NCI-H128 (cell line): ENCODE results near the gene FAM135A.
"Not testable (repeated sequence)": the region's sequence is repeated elsewhere in the genome, so short reads cannot be mapped to it uniquely, and the experiment has no call there.

ENCODE experiments used
- DNase-seq: peaks from one replicate; lab custom pipeline; 2025; ENCODE audit not compliant: unreplicated experiment; lab: John Stamatoyannopoulos, UW

Gene FAM135A

DNA sequence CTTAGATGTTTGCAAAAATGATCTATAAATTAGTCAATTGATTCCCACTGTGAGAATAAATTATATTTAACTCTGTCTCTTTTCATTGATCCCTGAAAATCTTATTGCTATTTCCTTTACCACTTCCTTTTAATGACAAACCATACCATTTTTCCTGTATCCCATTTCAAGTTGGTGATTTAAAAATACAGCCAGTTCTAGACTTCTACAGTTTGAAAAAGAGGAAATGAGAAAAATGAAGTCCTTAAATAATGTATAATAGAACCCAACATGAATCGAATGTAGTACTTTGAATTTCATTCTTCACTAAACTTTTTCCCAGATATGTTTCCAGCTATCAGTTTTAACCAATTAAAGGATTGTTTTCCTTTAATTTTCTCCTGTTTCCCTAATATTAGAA, 124.0 kb downstream of the FAM135A start:
- no peak for DNase-seq

DNA sequence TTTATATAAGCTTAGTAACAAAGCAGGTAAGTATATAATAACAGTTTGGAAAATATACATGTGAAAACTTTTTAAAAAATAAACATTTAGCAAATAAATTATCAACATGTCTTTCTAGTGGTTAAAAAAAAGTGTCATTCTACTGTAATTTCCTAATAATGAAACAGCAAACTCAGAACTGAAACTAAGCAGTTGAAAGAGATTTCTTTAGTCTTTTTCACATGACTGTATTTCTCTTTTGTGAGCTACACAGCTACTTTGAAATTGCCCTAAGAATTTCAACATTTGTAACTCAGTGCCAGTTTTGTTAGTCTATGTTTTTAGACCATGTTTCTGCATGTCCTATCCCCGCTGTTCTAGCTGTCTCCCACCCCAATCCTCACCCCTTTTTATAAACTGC, 125.1 kb downstream of the FAM135A start:
- DNase-seq, result no peak

DNA sequence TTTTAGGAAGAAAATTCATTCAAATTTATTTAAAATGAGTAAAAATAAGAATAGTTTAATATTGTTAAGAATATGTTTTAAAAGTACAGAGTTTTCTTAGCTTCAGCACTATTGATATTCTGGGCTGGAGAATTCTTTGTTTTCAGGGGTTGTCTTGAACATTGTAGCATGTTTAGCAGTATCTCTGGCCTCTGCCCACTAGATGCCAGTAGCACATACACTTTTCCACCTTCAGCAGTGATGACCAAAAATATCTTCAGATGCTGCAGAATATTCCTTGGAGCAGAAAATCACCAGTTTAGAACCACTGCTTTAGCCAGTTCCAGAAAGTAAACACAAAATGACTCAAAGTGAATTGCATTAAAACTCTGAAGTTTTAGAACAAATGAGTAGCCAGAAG, 134.0 kb downstream of the FAM135A start:
- DNase-seq, result no peak

GRCh38 chr6:70547905-70548304, 134.6 kb downstream of the FAM135A start:
- DNase-seq, result no peak

DNA sequence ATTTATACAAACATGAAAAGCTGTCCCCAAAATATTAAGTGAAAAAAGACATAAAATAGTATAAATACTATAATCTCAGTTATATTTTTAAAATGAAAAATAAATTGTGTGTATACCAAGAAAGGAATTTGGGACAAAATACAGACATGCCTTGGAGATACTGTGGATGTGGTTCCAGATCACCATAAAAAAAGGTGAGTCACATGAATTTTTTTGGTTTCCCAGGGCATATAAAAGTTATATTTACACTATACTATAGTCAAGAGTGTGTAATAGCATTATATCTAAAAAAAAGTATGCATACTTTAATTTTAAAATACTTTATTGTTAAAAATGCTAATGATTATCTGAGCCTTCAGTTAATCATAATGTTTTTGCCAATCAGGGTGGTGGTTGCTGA, 136.0 kb downstream of the FAM135A start:
- no peak for DNase-seq

DNA sequence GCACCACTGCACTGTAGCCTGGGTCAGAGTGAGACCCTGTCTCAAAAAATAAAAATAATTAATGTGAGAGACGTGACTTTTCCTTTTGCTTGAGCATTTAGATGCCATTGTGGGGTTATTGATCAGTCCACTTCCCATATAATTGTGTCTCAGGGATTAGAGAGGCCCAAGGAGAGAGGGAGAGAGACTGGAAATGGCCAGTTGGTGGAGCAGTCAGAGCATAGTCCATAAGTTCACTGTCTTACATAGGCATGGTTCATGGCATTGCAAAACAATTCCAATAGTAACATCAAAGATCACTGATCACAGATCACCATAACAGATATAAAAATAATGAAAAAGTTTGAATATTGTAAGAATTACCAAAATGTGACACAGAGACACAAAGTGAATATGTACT, 138.3 kb downstream of the FAM135A start:
- DNase-seq, result no peak

GRCh38 chr6:70552286-70552940, 139.1 kb downstream of the FAM135A start:
- not testable (repeated sequence) for DNase-seq

DNA sequence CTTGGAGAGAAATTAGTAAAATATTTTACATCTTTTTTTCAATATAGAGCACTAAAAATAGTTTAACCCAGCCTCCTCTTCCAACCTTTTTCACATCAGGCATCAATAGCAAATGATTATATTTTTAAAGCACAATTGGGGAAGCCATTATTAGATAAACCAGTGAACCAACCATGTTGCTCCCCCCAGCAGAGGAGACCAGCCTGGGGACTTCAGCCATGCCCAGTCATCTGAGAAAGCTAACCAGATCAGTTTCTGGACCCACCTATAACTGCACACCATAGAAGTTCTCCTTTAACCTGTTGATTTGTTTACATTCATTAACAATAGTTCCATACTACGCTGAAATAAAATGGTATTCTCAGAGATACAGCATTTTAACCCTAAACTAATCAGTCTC, 139.7 kb downstream of the FAM135A start:
- no peak for DNase-seq

GRCh38 chr6:70557998-70558397, 144.7 kb downstream of the FAM135A start:
- no peak for DNase-seq

- DNase-seq, result not testable (repeated sequence)
Measured at GRCh38 chr6:70562401-70562800, 149.1 kb downstream of the FAM135A start.

GRCh38 chr6:70563530-70563929, 150.2 kb downstream of the FAM135A start:
- DNase-seq, result no peak

DNA sequence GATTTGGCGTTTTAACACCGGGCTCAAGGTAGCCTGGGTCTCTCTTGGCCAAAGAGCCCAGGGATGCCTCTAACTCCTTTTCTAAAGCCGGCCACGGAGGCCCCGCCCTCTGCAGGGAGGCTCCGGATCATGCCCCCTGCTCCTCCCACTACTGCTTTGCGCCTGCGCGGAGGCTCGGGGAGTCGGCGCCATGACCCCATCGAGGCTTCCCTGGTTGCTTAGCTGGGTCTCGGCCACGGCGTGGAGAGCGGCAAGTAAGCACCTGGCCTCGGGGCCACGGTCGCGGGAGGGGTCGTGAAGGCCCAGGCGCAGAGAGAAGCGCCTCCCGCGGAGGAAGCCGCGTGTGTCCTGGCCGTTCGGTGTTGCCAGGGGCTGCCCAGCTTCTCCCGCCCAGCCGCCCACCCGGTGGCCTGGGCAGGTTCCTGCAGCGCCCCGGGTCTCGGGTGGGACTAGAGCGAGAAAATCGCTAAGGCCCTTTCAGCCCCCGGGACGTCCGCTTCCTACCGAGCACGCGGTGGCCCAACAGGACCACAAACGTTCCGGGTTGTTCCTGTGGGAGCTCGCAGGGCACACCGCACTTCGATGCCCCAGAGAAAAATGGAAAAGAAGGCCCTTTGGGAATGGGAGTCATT, 153.6 kb downstream of the FAM135A start, which contains the start of gene SDHAF4:
Gene SDHAF4 (plus strand): TSS at position 180 of the 632 bp plus-strand sequence. CDS start 11 bp downstream, at position 191.
- DNase-seq, result peak; percentile 91

DNA sequence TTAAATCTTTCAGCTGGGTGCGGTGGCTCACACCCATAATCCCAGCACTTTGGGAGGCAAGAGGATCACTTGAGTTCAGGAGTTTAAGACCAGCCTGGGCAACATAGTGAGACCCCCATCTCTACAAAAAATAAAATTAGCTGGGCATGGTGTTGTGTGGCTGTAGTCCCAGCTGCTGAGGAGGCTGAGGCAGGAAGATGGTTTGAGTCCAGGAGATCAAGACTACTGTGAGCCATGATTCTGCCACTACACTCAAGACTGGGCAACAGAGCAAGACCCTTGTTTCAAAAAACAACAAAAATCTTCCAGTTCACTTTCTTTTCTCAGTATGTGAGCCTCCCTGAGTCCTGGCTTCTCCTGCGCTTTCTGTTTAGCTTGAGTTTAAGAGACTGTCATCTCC, 161.3 kb downstream of the FAM135A start:
- no peak for DNase-seq

- no peak for DNase-seq
Measured at GRCh38 chr6:70575899-70576495, 162.7 kb downstream of the FAM135A start.

DNA sequence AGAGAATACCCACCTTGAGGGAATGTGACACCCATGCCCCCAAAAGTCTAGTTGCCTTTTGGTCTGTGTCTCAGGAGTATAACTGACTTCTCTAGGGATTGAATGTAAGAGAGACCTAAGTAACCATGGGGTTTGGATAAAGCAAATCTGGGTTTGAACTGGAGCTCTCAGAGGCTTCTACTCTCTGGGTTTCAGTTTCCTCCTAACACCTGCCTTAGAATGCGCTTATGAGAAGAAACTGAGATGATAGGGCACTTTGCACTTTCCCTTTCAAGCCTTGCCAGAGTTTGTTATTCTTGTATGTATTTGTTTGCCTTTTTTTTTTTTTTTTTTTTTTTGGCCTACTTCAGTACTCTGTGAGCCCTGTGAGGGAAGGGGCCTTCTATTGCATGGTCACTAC, 172.8 kb downstream of the FAM135A start:
- no peak for DNase-seq

- DNase-seq, result no peak
Measured at GRCh38 chr6:70590400-70590799, 177.1 kb downstream of the FAM135A start.

GRCh38 chr6:70592391-70593117, 179.2 kb downstream of the FAM135A start:
- no peak for DNase-seq

DNA sequence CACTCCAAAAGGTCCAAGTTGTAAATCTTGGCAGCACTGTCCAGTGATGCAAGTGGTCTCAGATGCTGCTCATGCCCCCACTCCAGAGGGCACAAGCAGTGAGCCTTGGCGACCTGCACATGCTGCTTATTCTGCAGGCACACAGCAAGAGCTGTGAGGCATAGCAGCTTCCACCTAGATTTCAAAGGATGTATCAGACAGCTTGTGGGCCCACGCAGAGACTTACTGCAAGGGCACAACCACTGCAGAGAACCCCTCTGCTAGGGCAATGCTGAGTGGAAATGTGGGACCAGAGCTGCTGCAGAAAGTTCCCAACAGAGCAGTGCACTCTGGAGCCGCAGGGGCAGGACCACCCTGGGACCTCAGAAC, 179.8 kb downstream of the FAM135A start:
- DNase-seq, result no peak

- DNase-seq, result no peak
Measured at GRCh38 chr6:70599187-70599586, 185.9 kb downstream of the FAM135A start.

- no peak for DNase-seq
Measured at GRCh38 chr6:70601014-70601413, 187.7 kb downstream of the FAM135A start.

GRCh38 chr6:70604254-70604653, 190.9 kb downstream of the FAM135A start:
- DNase-seq, result no peak

GRCh38 chr6:70607371-70607770, 194.1 kb downstream of the FAM135A start:
- DNase-seq, result not testable (repeated sequence)
